HG02763 (cell line): ENCODE results near the gene PSTPIP1.

Source experiments
- ATAC-seq: cut with Tn5 transposase; IDR thresholded peaks from one replicate; pipeline ENCODE4 v1.9.1; 2021; ENCODE audit warnings: mild to moderate bottlenecking, moderate library complexity; ENCODE audit not compliant: unreplicated experiment

Gene PSTPIP1

DNA sequence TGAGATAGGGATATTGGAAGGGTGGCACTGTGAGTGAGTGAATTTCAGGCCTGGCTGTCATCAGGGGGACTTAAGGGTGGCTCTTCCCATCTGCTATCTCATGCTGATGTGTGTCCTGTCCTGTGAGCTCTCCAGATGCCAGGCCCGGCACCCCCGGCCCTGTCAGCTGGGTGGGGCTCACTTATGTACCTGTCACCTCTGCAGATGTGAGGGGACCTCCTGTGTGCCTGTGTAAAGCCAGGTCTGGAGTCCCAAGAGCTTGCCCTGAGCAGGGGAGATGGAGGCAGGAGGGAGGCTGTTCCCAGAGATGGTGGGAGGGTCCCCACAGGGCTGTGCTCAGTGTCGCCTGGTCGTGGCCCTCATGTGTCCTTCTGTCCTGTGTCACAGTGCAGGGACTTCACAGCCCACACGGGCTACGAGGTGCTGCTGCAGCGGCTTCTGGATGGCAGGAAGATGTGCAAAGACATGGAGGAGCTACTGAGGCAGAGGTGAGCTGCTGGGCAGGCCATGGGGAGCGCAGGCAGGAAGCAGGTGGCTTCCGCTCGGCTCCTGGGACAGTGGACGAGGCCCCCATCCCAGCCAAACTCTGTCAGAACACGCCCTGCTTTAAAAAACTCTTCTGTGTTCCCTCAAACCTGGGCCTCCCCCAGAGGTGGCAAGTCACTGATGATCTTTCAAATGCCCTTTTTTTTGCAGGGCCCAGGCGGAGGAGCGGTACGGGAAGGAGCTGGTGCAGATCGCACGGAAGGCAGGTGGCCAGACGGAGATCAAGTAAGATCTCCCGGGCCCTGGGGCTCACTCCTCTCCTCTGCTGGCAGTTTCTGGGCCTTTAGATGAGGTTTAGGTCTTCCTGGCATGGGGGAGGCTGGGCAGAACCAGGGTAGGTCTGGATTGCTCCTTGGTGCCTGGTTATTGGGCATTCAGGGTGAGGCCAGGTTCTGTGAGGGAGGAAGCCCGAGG lies 23.1 kb downstream of the PSTPIP1 start:
- no peak for ATAC-seq

GRCh38 chr15:77018796-77019505 lies 24.0 kb downstream of the PSTPIP1 start:
- ATAC-seq = no peak

DNA sequence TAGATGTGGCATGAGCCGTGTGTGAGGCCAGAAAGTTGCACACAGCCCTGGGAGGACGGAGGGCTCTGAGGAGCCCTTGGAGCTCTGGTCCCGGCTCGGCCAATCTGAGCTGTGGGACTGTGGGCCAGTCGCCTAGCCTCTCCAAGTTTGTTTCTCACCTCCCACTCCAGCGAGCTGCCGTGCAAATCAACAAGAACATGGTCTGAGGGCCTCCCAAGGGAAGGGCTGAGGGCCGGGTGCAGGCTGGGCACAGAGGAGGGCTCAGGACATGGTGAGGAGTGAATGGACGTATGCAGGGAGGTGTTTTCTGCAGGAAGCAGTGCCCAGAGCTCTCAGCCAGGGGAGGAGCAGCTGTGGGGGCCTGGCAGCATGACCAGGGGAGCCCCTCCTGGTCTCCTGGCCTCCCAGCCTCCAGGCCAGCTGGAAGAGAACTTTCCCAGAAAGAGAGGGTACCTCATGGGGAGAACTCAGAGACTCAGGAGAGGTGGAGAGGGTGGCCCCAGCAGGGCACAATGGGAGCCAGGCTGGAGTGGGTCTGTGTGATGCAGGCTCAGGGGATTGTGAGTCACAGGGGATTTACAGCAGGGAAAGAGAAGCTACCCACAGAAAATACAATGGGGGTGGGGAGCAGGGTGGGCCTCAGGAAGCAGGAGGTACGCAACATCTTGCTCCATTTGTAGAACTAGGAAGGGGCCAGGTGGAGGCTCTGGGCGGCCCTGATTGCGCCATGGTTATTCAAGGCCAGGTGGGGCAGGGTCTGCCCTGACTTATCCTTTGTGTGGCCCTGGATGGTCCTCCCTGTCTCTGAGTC lies 24.8 kb downstream of the PSTPIP1 start:
- no peak for ATAC-seq

GRCh38 chr15:77020348-77021087 lies 25.6 kb downstream of the PSTPIP1 start:
- ATAC-seq = no peak

DNA sequence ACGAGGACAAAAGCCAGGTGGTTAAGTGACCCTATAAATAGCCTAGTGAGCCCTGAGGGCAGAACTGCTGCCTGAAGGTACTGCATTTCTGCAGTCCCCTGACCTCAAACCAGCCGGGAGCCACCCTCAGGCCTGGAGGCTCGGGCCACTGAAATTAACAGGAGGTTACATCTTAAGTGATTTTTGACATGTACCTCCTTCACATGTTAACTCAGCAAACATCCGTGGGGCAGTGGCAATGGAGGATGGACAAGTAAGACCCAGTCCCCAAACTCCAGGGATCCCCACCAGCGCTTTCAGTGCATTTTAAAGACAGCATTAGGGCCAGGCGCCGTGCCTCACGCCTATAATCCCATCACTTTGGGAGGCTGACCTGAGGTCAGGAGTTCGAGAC lies 26.2 kb downstream of the PSTPIP1 start:
- no peak for ATAC-seq

- no peak for ATAC-seq
Measured at GRCh38 chr15:77021803-77022381, 27.0 kb downstream of the PSTPIP1 start.

DNA sequence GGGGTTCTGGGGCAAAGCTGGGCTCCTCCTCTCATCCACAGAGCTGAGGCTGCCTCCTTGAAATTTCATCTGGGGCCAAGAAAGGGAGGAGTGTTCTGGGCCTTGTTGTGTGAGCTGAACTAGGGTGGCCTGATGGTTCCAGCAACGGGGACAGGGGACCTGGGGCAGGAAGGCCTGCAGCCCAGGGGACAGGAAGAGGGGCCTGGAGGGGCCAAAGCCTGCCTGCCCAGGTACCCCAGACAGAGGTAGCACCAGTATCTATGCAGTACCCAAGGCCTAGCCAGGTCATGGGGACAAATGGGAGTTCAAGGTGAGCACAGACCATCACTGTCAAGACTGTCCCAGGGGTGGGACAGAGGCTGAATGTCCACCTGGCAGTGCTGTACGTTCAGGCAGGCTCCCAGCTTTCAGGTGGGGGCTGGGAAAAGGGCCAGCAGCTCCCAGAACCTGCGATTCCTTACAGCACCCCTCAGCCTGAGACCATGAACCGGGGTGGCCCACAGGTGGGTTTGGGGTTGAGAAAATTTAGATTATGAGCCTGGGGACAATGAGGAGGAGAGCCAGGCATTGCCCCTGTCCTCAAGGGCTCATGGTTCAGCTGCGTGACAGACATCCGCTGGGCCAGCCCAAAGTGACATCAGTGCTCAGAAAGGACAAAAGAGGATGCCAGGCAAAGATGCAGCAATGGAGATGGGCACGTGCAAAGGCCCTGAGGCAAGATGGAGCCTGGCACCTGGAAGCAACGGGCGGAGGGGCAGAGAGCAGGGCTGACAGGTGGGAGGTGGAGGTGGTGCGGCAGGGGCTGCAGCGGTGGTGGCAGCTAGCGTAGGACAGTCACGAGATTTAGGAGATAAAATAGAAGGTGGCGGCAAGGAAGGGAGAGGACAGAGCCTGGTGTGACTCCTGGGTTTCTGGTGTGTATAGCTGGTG lies 28.0 kb downstream of the PSTPIP1 start:
- ATAC-seq = no peak

DNA sequence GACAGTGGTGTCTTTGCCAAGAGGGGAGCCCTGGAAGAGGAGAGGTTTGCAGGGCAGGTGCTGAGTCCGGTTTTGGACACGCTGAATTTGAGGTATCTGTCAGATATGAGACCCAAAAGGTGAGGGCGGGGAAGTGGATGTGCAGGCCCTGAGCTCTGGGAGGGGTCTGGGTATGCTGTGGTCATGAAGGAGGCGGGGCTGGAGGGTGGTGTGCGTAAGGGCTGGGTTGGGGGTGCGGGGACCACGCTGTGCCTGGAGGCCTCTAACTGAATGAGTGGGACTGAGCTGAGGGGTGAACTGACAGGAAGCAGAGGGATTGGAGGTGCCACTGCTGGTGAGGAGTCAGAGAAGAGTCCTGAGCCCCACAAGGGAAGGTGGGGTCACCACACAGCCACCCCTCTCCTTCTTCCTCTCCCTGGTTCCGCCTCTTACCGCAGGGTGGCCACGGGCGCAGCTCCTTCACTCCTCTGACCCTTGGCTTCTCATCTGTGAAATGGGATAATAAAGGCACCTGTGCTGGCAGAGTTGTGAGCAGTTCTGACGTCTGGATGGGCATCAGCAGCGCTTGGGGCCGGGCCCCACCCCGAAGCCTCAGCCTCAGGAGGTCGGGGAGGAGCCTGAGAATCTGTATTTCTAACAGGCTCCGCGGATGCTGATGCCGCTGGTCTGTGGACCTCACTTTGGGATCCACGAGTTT lies 28.8 kb downstream of the PSTPIP1 start:
- no peak for ATAC-seq

- ATAC-seq = no peak
Measured at GRCh38 chr15:77024273-77025082, 29.6 kb downstream of the PSTPIP1 start.

- no peak for ATAC-seq
Measured at GRCh38 chr15:77025083-77025901, 30.4 kb downstream of the PSTPIP1 start.

GRCh38 chr15:77025941-77026411 lies 31.1 kb downstream of the PSTPIP1 start:
- no peak for ATAC-seq

GRCh38 chr15:77026501-77027110 lies 31.7 kb downstream of the PSTPIP1 start:
- no peak for ATAC-seq

DNA sequence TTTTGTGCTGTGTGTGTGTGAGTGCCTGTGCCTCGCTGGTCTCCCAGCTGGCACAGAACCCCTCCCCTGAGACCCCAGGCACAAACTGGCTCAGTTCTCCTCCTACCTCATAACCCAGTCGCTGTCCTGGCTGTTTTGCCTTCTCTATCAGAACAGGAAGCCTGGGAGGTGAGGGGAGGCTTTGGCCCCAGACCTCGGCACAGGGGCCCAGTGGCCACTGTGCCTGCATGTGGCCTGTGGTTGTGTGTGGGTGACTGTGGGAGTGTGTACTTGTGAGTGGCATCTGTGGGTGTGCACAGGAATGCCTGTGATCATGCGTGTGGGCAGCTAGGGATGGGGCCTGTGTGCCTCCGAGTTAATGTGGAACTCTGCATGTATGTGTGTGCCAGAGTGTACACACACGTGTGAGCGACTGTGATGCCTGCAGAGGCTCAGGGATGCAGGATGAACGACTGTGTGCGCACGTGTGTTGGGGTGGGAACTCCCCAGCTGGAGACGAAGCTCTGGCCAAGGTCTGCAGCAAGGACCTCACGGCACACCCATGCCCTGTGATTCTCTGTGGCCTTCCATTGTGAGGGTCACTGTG lies 32.3 kb downstream of the PSTPIP1 start:
- ATAC-seq = no peak

- no peak for ATAC-seq
Measured at GRCh38 chr15:77027697-77028450, 32.9 kb downstream of the PSTPIP1 start.
